HL-60/S4 treated with retinoic acid at 250 ng/mL for 4 days and 3 days (cell line): ENCODE results near the gene TESMIN.

Experiments
- in situ Hi-C: fragments of 300-500 bp; cut with MboI; formaldehyde crosslinking; loops from 2 replicates; pipeline ENCODE4 v1.7.0; 2022; ENCODE audit warnings: low sequenced_read_pairs

TESMIN gene, protein sequence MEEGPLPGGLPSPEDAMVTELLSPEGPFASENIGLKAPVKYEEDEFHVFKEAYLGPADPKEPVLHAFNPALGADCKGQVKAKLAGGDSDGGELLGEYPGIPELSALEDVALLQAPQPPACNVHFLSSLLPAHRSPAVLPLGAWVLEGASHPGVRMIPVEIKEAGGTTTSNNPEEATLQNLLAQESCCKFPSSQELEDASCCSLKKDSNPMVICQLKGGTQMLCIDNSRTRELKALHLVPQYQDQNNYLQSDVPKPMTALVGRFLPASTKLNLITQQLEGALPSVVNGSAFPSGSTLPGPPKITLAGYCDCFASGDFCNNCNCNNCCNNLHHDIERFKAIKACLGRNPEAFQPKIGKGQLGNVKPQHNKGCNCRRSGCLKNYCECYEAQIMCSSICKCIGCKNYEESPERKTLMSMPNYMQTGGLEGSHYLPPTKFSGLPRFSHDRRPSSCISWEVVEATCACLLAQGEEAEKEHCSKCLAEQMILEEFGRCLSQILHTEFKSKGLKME

DNA sequence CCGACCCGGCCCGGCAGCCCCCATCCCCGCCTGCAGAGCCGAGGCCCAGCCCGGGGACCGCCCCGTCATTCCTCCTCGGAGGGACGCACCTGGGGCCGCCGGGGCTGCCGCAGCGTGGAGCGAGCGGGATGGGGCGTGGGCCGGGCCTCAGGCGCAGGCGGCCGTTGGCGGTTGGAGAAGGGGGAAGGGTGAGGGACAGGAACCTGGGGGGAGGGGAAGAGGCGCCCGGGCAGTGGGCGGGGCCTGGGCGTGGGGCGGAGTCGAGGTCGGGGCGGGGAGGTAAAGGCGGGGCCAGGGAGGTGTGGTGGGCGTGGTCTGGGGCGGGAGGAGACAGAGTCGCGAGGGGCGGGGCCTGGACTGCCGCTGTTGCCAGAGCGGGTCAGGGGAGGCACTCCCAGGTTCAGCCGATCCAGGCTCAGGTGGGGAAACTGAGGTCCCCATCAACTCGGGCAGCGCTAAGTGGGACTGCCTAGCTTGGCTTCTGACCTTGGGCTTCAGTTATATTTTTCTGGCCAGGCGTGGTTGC is at the start of gene TESMIN:
Gene TESMIN, minus strand, starts transcription at position 190 of the 526 bp plus-strand sequence. CDS start 860 bp downstream, outside the sequence.
- in situ Hi-C loops, result no loop called here

DNA sequence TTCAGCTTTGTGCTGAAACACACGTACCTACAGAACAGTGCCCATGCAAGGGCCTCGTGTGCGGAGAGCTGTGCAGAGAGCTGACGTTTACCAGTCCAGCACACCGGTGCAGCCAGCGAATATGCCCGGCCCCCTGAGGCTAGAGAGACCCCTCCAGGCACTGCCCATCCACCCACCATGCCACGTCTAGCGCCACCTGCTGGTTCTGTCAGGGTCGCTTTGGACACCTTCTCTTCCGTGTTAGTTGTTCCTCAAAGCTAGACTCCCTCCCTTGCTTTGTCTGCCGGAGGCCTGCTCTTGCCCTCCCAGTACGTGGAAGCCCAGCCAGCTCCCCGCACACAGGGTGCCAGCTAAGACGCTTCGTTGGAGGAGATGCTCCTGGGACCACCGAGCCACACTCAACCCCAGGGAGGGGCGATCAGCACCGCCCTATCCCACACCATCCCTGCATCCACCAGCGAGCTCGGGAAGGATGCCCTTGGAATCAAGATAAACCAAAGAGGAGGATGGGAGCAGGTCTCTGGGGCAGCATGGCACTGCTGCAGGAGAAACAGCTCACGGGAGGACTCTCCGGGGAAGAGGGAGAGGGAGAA is 47.0 kb upstream of the TESMIN start:
- in situ Hi-C loops, result no loop called here

DNA sequence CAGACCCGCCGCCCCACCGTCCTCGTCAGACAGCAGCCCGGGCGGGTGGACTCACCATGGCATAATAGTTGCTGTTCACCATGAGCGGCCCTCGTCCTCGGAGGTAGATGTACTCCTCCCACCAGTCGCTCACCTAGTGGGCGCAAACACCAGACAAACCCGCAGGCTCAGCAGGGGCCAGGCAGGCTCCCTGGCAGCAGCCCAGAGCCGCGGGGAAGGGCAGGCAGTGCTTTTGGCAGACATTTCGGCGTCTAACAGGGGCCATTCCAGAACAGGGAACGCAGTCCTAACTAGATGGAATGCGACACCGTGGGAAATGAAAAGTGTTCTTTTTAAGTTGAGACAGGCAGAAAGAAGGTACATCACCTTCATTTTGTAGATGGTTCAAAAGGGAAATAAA is 45.5 kb upstream of the TESMIN start:
- in situ Hi-C loops, result no loop called here

DNA sequence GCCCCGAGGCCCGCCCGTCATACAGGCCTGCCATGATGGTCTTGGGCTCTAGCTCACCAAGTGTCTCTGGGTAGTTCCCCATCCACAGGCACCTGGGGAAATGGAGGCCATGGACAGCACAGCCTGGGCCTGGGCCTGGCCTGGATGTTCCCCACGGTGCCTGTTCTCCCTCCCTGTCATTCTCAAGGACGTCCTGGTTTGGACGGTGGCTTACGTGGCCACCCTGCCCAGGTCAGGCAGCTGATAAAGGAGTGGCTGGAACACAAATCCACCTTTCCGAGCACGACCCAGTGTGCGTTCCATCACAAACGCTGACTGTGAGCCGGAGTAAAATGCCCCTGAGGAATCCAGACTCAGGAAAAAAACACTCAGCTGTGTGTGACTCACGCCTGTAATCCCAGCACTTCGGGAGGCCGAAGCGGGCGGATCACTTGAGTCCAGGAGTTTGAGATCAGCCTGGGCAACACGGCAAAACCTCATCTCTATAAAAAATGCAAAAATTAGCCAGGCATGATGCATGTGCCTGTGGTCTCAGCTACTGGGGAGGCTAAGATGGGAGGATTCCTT is 41.2 kb upstream of the TESMIN start:
- in situ Hi-C loops, result no loop called here

DNA sequence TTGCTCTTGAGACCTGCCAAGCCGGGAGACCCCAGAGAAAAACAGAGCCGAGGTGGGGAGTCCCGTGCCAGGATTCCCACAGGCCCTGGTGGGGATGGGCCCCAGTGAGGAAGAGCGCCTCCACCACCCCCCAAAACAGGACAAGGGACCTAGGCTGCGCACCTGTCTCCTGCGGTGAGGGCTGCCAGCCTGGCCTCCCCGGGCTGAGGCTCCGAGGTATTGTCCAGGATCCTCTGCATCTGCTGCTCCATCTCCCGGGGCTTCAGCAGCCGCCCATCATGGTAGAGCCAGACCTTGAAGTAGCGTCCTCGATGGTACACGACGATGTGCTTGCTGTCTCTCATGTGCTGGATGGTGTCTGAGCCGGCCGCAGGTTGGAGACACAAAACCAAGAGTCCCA is 33.3 kb upstream of the TESMIN start:
- in situ Hi-C loops, result no loop called here

DNA sequence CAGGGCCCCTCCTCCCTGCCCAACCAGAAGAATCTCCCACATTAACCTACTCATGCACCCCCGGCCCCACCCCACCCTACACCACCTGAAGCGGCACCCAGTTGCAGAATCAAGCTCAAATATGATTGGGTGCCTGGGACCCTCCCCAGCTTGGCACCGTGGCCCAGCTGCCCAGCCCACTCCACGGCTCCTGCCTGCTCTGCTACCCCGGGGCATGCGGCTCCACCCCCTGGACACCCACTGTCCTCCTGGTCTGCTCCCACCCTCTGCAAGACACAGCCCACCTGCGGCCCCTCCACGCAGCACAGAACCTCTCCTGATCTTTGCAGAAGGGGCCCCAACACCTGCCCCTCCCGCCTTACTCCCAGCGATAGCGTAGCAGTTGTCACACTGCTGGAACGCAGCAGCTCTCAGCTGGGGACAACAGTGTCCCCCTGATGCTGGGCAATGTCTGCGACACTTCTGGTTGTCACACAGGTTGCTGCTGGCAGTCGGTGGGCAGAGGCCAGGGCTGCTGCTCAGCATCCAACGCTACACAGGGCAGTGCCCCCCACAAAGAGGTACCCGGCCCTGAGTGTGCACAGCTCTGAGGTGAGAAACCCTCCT is 32.0 kb upstream of the TESMIN start:
- in situ Hi-C loops, result no loop called here

DNA sequence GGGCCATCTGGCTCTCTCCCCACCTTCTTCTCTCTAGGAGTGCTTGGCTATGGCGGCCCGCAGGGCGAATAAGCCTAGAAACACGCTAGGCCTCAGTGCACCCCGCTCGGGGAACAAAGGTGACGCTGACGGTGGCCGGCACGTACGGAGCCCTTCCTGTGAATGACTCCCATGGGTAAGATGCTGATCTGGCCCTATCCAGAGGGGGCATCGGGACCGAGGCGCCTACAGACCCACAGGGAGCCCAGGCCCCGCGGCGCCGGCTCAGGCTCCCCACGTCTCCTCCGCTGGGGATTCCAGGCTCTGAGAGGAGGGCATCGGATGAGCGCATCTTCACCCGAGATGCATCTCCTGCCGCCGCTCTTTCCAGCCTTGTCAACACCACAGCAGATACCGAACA is 31.4 kb upstream of the TESMIN start:
- in situ Hi-C loops, result no loop called here

DNA sequence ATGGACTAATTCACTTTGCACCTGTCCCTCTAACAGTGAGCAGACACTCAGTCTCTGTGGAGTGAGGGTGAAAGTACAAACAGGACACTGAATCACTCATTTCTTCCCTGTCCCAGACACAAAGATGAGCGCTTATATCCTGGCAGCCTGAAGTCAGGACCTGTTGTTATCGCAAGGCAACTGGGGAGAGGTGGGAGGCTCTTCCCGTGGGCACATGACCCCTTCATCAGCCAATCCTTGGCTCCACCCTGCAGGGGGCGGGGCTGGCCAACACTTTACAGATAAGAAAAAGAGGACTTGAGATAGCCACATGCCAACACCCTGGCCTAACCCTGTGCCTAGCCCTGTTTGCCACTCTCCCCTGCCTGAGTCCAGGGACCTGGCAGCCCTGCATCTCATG is 29.5 kb upstream of the TESMIN start:
- in situ Hi-C loops, result no loop called here

DNA sequence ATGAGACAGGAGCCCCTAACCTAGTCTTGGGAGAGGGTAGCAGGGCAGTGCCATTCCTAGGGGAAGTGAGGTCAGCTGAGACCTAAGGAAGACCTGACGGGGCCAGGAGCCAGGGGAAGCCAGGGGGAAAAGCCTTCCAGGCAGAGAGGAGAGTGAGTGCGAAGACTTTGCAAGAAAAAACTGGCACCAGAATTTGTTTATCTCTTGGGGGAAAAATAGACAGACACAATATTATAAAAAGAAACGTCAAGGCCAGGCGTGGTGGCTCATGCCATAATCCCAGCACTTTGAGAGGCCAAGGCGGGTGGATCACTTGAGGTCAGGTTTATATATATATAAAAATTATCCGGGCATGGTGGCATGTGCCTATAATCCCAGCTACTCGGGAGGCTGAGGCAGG is 26.9 kb upstream of the TESMIN start:
- in situ Hi-C loops, result no loop called here

DNA sequence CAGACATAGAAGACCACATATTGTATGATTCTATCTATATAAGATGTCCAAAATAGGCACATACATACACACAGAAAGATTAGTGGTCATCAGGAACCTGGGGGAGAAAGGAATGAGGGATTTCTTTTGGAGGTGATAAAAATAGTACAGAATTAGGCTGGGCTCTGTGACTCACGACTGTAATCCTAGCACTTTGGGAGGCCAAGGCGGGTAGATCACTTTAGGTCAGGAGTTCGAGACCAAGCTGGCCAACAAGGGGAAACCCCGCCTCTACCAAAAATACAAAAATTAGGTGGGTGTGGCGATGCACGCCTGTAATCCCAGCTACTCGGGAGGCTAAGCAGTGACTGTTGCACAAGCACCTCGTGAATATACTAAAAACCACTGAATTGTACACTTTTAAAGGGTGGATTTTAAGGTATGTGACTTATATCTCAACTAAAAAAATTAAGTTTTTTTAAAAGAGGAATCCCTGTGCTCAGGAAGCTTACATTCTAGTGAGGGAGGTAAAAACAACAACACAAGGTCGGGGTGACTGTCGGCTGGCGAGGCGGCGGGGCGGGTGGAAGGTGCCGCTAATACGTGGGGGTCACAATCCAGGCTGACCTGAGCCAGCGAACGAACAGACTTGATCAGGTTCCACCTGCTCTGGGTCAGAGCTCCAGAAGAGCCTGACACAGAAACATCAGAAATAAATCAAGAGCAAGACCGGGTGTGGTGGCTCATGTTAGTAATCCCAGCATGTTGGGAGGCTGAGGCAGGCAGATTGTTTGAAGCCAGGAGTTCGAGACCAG is 25.3 kb upstream of the TESMIN start:
- in situ Hi-C loops, result no loop called here

DNA sequence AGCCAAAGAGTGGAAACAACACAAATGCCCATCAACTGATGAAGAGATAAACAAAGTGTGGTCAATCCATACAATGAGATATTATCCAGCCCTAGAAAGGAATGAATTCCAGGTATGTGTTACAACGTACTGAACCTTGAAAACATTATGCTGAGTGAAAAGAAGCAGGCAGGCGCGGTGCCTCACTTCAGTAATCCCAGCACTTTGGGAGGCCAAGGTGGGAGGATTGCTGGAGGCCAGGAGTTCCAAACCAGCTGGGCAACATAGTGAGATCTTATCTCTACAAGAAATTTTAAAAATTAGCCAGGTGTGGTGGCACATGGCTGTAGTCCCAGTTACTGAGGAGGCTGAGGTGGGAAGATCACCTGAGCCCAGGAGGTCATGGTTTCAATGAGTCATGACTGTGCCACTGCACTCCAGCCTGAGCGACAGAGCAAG is 24.6 kb upstream of the TESMIN start:
- in situ Hi-C loops, result no loop called here

DNA sequence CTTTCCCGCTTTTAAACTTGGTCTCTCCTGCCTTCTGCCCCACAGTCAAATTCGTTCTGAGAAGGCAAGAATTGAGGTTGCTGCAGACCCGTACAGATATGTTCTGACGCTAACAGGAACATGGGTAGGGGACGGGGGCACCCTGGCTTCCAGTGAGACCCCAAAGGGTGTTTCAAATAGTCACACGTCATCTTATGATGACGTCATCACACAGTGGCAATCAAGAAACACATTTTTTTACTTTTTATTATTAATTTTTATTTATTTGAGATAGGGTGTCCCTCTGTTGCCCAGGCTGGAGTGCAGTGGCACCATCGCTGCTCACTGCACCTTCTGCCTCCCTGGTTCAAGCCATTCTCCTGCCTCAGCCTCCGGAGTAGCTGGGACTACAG is 22.9 kb upstream of the TESMIN start:
- in situ Hi-C loops, result no loop called here

DNA sequence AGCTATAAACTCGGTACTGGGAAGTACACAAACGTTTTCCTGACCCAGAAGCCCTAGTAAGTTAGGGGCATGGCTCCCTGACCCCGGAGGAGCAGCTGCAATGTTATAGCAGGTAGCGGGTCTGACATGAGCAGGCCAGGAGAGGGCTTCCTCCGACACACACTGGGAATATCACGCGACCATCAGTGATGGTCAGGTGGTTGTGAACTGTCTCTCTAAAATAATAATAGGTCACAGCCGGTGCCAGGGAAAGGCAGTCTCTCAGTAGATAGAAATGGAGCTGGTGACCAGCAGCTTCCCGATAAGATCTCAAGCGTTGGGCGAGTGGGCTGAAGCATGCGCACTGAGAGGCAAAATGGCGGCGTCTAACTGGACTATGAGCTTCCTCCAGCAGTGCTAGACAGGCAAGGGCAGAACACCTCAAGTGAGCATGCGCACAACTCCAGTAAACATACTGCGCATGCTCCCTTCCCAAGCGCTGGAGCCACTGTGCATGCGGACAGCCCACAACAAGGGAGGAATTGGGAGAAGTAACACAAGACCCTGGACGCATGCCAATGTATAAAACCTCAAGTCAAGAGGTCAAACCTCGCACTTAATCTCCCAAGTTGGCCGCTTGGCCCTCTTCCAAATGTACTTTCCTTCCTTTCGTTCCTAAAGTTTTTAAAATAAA is 22.3 kb upstream of the TESMIN start:
- in situ Hi-C loops, result no loop called here

DNA sequence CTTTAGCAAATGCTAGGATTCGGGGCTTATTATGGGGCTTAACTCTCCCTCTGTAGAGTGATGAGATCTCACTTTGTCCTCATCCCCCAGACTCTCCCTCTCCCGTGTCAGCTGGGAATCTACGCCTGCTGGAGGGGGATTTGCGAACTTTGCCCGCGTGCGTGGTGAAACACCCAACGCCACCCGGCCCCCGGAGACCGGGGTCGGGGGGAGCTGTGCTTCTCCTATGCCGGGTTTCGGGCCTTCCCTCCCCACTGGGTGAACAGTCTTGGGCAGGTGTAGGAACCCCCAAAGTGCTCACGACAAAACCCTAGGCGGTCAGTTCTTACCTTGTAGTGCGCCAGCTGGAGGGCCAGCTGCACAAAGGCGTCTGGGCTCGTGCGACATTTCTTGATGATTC is 21.6 kb upstream of the TESMIN start:
- in situ Hi-C loops, result no loop called here

DNA sequence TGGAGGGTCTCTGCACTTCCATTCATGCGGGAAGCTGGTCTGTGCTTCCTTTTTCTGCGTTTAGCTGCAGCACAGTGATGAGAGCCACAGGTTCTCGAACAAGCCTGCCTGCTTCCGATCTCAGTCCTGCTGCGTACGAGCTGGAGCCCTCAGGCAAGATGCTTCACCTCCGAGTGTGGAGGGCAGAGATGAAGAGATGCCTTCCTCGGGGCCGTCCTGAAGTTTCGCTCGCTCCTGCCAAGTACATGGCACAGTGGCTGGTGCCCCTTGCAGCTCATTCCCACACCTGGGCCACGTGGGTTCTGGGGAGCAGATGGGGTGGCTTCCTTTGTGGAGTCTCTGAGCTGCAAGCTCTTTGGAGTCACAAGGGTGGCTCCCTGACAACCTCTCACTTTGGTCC is 19.5 kb upstream of the TESMIN start:
- in situ Hi-C loops, result no loop called here

DNA sequence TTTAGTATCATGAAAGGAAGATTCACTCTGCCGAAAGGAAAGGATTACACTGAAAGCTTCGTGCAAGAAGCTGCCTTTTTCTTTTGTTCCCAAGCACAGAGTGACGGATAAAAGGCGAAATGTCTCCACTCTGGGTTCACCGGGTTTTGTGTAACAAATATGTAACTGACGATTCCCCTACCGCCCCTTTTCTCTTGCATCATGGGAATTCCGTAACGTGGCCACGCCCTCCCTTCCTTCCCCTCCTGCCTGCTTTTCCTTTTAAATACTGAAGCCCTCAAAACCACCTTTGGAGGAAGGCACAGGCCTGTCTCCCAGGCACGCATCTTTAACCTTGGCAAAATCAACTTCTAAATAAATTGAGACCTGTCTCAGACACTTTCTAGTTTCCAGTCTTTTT is 16.4 kb upstream of the TESMIN start:
- in situ Hi-C loops, result no loop called here

DNA sequence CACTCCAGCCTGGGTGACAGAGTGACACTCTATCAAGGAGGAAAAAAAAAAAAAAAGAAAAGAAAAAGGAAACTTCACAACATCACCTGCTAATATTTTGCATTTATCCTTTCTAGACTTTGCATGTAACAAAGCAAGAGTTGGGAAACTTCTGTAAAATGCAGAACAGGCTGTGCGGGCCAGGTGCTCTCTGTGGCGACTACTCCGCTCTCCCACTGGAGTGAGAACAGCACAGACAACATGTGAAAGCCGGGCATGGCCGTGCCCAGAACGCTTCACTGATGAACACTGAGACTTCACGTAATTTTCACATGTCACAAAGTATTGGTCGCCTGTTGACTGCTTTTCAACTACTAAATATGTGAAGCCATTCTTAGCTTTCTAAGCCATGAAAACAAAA is 15.5 kb upstream of the TESMIN start:
- in situ Hi-C loops, result no loop called here

DNA sequence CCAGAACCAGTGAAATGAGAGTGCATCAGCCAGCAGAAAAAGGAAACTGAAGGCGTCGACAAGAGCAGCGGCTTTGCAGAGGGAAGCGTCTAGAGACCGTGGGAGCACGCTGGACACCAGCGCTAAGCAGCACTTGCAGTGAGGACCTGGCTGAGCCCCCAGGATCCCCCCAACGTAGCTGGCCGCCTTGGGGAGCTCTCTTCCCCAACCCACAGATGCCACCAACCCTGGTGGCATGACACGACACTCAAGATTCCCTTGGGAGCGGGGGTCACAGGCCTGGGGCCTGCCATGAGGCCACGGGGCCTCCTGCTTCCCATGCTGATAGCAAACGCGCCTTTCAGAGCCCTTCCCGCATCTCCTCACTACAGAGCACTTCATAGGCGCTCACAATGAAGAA is 13.4 kb upstream of the TESMIN start:
- in situ Hi-C loops, result no loop called here

DNA sequence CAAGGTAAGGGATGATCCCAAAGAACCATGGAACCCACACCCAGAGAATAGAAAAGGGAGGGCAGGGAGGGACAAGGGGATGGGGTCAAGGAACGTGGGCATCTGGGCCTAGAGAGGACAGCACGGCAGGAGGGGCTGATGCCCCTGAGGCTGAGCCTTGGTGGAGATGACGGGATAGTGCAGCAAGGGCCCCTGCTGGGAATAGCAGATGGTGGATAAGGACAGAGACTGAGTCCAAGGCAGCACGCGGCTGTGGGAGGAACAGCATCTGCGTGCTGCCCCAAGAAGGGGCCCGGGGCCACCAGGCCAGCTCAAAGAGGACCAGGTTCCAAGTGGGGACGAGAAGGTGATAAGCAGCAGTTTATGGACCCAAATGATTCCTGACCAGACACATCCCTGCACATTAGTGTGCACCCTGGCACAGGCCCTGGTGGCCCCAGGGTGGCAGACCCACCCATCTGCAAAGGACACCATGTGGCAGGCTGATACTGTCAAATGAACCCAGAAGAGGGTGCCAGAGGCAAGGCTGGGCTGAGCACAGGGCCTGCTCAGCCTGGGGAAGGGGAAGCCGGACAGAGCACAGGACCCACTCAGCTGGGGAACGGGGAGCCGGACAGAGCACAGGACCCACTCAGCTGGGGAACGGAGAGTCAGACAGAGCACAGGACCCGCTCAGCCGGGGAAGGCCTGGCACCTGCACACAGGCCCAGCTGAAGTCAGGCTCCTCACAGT is 12.8 kb upstream of the TESMIN start:
- in situ Hi-C loops, result no loop called here
